ENCODE results near the gene CDH13.

The CDH13 gene

DNA sequence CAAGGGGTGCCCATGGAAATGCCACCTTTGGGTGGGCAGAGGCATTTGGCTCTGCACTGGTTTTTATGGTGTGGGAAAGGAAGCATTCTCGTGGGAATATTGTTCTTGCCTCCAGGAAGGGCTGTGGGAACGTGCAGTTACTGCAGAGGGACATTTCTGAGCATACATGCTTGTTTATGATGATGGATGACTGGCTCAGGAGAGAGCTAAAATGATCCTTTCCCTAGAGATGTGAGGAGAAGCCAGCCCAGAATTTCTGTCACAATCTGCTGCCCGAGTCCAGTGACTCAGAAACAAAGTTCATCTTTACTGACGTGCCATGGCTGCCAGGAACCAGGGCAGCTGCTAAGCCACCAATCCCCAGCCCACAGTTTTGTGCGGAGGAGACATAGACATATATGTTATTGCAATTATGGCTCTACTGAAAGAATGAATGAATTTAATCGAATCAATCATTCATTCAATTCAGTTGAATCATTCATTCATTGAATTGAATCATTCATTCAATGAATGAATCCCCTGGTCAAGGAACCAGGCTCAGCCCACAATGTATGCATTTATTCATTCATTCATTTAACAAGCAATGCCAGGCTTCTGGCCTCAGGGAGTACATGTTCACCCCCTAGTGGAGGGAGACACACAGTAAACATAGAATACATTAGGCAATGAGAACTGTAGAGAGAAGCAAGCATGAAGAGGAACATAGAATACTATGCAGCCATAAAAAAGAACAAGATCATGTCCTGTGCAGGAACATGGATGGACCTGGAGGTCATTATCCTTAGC, 766.6 kb downstream of the CDH13 start:
- DNase-seq = no peak

DNA sequence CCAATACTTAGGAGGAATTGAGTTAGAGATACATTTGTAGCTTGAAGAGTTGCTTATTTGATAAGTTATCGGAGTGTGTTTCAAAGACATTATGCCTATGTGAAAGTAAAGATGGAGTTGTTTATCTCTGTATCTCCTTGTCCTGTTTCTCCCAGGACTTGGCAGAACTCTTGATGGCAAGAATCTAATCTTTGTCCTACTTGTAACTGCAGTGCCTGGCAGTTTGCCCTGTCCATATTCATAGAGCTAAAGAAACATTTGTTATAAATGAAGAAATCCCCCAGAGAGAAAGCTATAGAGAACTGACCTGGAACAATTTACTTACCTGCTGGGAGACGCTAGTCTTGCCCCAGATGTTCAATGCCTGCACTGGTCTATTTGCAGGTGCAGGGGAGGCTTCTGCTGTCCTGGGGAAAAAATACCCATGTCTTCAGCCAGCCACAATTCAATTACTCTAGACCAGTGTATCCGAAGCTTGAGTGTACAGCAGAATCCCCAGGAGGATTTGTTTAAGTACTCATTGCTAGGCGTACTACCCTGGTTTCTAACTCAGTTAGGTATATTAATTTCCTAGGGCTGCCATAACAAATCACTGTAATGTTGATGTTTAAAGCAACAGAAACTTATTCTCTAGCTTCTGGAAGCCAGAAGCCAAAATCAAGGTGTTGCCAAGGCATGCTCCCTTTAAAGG, 771.0 kb downstream of the CDH13 start:
- no peak for DNase-seq

DNA sequence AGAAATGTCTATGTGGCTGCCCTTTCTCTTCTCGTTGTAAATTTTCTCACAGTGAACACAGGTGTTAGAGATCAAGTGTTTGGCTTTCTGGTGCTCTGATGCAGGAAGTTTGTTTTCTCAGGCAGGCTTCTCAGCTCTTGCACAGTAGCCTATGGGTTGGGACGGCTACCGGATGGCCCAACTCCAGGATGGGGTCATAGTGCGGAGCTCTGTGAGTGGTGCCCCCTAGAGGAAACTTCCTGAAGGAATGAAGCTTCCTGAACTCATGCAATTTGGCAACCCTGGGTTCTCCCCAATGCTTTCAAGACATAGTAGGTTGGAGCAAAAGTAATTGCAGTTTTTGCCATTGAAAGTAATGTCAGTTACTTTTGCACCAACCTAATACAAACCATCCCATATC, 773.5 kb downstream of the CDH13 start:
- DNase-seq = no peak

DNA sequence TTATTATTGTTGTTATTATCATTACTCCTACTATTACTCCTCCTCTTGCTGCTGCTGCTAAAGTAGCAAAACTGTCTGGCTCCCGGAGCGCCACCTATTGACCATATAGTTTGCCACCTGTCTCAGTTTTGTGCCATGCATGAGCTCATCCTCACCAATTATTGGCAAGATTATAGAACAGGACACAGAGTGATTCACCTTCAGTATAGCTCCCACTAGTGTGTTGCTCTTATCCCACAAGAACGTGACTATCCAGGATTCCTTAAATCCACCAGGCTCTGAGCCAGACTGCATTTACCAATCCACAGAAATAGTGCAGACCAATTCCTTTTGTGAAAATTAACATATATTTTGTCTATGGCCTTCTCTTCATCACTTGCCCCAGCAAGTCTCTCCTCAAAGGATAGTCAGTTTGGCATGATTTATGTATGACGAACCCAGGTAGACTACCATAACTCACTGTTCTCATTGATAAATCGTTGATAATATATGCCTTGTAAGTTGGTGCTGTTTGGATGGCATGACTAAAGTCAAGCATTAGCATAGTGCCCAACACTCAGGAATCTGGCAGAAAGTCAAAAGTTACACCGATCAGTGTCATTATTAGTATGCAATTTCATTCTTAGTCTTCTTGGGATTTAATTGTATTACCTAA, 775.5 kb downstream of the CDH13 start:
- no peak for DNase-seq

DNA sequence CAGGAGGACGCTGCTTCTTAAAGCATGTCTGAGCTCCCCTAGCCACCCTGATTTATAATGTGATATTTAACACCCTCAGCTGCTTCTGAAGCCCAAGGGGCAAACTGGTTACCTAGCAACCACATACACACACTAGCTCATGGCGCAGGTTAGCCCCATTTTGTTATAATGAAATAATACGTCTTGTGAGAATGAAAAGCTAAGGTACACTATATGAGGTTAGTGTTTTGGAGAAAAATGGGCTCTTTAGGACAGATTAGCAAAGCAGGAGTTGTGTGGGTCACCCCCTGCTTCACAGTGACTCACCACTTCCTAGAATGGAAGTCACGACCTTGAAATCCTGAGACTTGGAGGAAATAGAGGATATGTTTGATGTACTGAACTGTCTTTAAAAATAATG, 776.2 kb downstream of the CDH13 start:
- no peak for DNase-seq

DNA sequence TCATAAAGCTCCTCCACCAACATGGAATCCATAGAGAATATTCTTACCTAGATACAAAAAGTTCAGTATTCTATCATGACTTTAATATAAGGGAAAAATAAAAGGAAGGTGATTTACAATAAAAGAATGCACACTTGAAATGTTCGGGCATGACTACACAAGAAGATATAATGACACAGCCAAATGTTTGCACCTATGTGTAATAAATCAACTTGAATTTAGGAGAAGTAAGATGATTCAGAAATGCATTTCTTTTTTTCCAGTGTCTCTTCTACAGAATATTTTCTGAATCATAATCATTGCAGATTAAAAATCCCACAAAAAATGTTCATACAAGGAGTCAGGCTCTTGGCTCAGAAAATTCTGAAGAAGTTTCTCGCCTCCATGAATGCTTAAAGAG, 777.0 kb downstream of the CDH13 start:
- DNase-seq = no peak

DNA sequence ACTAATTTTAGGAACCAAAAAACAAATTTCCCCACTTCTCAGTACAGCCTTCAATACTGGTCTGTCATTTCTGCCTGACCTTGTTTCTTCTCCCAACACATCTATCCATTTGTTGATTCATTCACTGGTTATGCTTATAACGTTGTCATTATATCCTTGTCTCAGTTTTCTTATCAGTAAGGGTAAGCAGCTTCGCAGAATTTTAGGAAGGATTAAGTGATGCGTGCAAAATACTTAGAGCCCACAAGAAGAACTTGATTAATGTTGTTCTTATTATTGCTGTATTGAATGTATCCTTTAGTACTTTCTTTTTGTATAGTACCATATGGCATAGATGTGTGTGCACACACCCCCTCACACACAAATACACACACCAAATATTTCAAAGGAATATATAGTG, 777.5 kb downstream of the CDH13 start:
- DNase-seq = no peak

DNA sequence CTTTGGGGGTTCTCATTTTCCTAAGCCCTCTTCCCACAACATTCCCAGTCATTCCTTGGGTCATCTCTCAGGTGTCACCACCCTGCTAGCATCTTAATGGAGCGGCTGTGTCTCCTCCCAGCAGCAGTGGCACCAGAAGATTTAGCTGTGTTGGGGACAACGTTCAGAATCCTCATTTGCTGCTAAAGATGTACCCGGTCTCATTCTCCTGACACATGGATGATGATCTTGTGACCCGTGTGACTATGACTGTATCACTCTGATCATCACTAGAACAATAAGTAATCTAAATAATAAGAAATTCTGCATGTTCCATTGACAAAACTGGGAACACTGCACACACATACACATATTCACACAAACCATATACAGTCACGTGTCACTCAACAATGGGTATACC, 781.2 kb downstream of the CDH13 start:
- no peak for DNase-seq

DNA sequence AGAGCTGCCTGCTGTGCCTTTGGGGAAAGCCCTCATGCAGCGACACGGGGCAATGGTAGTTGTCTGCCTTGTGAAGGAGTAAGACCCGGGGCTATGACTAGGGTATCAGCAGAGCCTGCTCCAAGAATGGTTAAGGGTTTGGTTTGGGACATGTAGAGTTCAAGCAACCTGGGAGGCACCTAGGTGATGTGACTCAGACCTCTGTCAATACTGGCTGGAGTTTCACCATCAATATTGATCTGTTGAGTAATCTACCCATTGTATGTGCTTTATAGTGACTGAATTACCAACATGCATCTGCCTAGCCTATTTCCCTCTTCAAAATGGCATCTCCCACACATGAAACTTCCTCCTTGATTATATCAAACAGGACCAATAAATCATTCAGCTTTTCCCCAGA, 782.6 kb downstream of the CDH13 start:
- DNase-seq = no peak

DNA sequence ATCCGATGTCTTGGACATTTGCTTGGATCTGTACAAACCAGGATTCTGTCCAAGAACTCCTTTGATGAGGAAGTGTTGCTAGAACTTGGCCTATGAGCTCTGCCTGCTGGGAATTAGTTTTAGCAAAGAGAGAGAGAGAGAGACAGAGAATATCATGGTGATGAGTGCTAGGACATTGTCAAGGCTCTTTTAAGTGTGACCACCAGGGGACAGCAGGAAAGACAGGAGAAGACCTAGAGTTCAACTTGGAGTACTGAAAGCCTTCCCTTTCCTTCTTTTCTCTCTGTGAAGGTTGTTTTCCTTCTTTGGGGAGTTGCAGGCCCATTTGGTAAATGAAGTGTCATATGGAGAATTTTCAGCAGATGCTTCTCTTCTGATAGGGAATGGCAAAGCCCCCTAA, 791.8 kb downstream of the CDH13 start:
- DNase-seq = no peak

DNA sequence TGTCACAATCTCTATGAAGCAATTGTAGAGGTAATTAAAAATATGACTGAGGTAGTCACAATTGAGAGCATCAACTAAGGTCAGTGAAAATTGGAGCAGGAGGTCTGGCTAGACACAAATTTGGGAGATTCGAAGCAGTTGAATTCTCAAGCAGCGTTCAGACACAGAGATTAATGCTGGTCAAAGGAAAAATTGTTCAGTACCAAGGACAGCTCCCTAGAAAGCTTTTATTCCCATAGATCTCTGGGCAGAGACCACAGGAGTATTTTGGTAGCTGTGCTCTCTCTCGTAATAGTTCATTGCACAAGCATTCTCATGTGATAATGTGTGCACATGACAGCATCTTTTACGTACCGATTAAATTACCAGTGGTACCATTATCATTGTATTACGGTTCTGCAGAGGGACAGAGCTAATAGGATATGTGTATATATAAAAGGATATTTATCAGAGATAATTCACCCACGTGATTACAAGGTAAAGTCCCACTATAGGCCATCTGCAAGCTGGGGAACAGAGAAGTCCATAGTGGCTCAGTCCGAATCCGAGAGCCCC, 793.5 kb downstream of the CDH13 start:
- no peak for DNase-seq

DNA sequence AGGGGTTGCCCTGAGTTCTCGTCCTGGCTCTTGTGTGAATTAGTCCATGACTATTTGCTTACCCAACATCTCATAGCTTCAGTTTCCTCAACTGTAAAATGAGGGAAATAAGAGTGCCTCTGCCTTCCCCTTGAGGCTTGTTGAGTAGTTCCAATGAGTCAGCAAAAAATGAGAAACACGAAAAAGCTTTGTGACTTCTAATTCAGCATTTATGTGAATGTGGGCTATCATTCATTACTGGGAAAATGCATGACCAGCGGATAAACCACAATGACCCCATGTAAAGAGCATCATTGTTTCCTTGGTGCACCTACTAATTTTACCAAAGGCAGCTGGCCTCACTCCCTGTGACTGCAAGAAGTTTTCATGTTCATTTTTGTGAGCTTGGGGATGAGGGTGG, 806.4 kb downstream of the CDH13 start:
- no peak for DNase-seq

DNA sequence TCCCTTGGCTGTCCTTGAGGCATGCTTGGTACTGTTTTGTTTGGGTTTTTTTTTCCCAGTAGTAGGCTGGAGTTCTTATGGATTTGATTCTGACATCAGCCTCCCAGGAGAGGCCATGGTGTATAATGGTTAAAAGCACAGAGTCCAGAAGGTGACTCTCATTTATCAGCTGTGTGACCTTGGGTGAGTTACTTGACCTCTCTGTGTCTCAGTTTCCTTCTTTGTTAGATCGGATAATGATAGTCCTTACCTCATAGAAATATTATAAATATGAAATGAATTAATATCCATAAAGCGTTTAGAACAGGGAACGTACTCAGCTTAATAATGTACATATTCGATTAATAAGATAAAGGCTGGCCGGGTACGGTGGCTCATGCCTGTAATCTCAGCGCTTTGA, 810.3 kb downstream of the CDH13 start:
- DNase-seq = no peak

DNA sequence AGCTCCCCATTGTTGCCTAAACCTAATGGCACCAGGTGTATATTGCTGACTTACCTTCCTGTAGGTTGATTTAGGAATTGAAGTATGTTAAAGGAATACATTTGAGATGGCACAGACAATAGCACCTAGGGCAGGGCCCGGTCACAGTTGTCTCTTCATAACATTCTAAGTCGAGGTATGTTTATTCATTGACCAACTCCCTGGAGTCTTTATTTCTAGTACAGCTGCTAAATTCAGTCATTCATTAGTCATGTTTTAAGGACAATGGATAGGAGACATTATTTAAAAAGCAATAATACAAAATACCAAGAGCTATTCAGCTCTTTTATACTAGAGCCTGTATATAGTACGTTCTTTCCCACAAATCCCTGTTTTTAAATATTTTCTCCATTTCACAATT, 811.6 kb downstream of the CDH13 start:
- no peak for DNase-seq

DNA sequence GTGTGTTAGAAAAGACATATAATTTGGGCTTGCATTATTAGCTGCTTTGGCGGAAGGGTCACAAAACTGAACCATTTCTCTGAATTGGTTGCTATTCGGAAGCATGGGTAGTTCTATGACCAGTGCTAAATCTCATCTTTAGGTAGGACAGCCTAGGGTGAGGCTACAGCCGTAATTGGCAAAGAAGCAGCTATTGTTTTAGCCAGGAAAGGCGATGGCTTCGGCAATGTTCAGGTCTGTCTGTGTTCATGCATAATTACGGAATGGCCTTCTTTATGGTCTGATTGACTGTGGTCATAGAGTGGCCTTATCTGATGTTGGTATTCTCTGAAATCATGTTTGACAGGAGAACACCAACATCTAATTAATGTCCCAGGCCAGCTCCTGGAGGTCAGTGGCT, 812.6 kb downstream of the CDH13 start:
- DNase-seq = no peak

DNA sequence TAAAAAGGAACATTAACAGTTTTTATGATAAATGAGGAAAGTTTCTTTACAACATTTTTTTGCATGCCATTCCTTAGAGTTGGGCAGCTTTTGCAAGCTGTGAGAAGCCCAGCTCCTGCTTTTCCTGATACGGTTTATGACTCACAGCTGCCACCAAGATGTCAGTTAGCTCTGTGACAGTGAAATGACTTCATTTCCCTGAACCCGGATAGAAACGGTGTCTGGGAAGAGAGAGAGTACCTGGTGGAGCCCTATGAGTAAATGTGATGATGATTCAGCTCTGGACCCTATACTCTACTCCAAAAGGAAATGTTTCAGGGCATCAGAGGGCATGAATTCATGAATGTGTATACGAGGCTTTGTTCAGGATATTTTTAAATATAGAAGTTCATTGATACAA, 814.7 kb downstream of the CDH13 start:
- no peak for DNase-seq

DNA sequence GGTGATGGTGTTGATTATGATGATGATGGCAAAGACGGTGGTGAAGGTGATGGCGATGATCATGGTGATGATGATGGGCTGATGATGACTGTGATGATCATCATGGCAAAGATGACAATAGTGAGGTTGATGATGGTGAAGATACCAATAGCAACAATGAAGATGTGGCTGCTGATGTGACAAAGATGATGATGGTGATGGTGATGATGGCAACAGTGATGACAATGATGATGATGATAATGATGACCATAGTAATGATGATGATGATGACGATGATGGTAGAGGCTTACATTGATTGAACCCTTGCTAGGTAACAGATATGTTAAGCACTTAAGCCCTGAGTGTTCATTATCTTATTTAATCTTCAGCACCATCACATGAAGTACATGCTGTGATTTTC, 817.2 kb downstream of the CDH13 start:
- no peak for DNase-seq

DNA sequence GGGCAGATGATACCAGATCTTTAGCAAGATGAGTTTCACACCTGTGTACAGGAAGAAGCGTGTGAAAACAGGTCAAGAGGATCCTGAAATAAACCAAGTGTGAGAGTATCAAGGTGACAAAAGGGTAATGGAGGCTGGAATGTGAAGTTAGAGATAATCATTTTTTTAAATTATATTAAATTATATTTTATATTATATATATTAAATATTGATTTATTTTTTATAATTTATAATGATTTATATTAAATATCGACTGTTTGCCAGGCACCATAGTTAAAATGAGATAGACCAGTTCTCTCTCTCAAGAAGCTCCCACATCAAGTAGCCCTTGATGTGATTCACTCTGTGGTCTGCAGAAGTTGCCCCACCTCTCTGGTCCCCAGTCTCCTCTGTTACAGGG, 820.8 kb downstream of the CDH13 start:
- DNase-seq = no peak

DNA sequence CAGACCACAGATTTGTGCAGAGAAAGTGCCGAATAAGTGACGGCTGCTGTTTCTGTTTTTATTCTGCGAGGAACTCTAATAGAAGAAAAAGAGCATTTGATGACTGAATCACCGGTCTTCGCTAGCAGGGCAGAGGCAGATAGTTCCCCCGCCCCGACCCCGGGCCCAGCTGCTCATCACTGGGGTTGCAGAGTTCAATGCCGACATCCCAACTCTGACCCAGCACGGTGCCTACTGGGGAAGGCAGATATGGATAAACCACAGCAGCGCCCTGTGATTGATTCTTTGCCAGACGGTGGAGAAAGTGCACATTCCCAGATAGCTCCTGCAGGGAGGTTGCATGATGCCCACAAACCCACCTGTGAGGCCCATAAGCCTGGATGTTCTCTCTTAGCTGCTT, 823.1 kb downstream of the CDH13 start:
- no peak for DNase-seq

DNA sequence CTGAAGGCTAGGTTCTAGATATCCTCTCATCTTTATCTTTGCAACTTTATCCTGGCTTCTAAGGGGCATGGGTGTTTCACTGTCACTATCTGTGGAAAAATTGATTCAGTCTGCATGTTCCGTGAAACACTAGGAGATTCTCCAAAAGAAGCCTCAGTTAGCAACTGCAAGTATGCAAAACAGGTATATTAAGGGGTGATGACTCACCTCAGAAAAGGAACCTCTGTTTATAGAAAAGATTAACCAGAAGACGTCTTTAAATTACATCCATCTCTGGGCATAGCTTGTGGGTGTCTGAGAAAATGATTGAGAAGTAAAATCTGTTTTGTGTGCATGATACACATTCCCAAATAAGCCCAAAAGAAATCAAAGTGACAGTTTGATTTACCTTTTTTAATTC, 827.2 kb downstream of the CDH13 start:
- DNase-seq = no peak

DNA sequence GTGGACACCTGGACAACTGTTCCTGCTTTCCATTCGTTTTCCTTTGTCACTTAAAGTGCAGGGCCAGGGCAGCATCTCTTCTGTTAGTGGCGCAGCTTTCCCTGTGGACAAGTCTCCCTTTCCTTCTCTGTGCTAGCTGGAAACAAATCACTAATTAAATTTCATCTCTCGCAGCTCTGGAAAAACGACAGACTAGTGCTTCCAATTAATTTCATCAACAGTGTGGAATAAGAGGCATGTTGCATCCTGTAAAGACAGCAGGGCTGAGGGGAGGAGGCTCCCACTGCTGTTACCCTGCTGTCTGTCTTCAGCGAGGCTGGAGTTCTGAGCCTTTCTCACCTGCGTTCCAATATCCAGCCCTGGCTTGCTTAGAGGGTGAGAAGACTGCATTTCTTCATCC, 828.9 kb downstream of the CDH13 start:
- DNase-seq = no peak

DNA sequence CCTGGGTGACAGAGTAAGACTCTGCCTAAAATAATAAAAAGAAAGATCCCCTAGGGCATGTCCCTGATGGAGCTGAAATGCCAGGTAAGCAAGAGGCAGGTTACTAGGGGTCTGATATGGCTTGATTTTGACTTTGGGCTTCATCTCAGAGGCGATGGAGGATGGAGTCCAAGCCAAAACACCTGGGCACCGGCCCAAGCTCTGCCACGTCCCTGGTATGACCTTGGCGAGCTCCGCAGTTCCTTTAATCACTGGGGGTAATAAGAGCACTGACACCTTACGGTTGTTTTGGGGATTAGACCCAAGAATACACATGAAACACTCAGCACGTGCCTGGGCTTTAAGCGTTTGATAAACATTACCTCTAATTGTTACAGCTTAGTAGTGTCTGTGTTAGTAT, 830.2 kb downstream of the CDH13 start:
- DNase-seq = no peak

DNA sequence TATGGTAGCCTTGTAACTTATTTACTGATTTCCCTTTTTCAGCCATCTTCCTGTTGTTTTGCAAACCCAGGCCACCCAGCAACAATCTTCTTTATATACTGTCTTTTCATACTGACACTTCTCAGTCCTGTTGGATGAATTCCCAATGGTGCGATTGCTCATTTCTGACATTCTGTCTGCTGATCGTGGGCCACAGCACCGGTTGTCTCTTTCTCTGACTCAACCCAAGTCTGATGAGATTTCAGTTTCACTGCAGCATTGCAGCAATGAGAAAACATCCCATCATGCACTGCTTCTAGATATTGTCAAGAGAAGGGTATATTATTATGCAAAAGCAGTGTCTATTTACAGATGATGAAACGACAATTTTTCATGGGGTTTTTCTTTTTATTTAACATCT, 831.8 kb downstream of the CDH13 start:
- DNase-seq = no peak

DNA sequence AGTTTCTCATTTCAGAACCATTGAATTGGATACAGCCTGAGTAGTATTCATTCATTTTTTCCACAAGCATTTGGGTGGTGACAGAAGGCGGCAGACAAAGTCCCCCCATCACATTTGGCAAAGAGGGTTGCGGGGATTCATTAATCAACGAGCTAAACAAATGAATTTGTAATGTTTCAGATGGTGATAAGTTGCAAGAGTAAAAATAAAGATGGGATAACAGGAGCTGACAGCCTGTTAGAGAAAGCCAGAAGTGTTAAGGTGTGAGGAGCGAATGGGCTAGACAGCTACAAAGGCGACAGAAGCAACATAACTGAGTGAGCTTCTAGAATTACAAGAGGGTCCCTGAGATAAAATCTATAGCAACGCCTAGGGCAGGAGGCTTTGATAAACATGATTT, 838.2 kb downstream of the CDH13 start:
- no peak for DNase-seq
